ENCODE results near the gene DIRAS3.

- TF ChIP-seq EZH2 (IDR thresholded peaks at IDR 0.05): no peak
- no peak for TF ChIP-seq POLR2AphosphoS5 (IDR thresholded peaks at IDR 0.05; ENCODE audit: borderline replicate concordance, low read depth, low read length)
- TF ChIP-seq FOXP2 (optimal IDR thresholded peaks at IDR 0.05; ENCODE audit: control extremely low read depth, extremely low read length, insufficient read depth): no peak
Measured at GRCh38 chr1:68010090-68010489, 40.3 kb downstream of the DIRAS3 start.

Data from SK-N-MC (cell line).